Suppressor macrophage treated with lipopolysaccharide for 1 hour (primary cell): ENCODE measurements around the gene BAIAP2.

Experiments
- DNase-seq, 3 donors: peaks; one replicate each; pipeline ENCODE4 v3.0.0-alpha.2; 2020 to 2022

The BAIAP2 gene

DNA sequence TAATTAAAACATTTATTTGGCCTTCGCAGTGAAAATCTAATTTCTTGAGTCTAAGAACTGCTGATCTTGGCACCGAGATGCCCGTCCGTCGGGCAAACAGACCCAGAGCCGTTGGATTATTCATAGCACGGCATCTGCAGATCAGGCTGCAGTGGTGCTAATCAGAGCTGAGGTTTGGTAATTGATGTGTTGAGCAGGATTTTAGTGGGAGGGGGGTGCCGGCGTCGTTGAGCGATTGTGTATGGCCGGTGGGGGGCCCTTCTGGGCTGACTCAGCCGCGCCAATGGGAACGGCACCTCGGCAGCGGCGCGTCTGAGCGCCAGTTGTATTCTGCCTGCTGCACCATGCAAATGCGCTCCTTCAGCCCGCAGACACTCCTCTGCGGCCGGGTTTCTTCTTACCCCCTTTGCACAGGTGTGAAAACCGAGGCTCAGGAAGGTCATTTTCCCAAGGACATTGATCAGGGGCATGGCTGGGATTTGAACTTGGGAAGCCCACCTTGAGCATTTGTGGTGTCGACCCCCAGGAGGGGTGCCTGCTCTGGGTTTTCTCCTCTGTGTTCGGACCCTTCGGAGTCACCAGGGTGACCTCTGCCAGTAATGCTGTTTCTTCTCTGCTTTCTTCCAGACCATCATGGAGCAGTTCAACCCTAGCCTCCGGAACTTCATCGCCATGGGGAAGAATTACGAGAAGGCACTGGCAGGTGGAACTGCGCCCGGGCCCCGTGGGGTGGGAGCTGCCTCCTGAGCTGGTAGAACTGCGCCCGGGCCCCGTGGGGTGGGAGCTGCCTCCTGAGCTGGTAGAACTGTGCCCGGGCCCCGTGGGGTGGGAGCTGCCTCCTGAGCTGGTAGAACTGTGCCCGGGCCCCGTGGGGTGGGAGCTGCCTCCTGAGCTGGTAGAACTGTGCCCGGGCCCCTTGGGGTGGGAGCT lies 18.4 kb downstream of the BAIAP2 start:
- DNase-seq: no peak

- no peak for DNase-seq
These were observed 19.4 kb downstream of the BAIAP2 start for GRCh38 chr17:81054308-81054707.

- no peak for DNase-seq
These were observed 20.0 kb downstream of the BAIAP2 start for GRCh38 chr17:81054881-81055370.

- DNase-seq: peak; percentile 43 to 75 (median 60)
These were observed 21.4 kb downstream of the BAIAP2 start for GRCh38 chr17:81056312-81056711.

- peak; percentile 35 to 68 (median 47) for DNase-seq
These were observed 22.3 kb downstream of the BAIAP2 start for GRCh38 chr17:81057079-81057730.

- DNase-seq: no peak
These were observed 22.8 kb downstream of the BAIAP2 start for GRCh38 chr17:81057777-81058176.

DNA sequence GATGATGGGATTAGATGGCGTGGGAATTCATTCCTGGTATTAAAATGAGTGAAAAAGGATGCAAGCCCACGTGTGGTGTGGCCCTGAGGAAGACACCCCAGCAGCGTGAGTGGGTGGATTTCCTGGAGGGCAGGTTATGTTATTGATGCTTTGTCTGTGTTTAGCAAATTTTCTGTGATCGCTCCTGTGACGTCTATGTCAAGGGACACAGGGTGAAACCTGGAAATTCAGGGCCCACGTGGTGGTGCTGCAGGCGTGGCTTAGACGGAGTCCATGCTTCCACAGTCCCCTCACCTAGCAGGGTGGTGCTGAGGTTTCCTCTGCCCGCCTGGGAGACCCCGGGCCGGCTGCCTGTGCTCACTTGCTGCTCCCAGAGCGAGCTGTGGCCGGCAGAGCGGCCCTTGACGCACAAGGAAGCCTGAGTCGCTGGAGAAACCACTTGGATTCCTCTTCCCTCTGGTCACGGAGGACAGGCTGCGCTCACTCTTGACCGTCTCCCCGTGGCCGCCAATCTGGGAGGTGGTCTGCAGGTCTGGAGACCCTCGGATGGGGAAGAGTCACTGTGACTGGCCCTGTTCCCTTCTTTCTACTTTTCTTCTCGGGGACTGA lies 23.4 kb downstream of the BAIAP2 start:
- DNase-seq: no peak

DNA sequence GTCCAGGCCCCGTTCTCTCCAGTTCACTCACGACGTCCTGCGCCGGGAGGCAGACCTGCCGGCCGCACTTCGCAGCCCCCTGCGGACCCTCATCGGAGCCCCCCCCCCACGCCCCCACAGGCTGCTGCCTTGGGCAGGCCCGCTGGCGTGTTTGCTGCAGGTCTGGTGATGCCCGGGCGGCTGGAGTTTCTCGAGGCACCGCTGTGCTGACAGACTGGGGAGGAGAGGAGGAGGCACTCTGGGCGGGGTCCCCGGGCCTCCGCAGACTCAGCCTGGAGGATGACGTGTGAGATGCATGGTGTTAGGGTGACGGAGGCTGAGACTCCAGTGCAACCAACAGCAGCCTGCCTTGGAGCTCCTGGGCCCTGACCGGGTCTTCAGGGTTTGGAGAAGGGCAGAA lies 24.1 kb downstream of the BAIAP2 start:
- DNase-seq: no peak

DNA sequence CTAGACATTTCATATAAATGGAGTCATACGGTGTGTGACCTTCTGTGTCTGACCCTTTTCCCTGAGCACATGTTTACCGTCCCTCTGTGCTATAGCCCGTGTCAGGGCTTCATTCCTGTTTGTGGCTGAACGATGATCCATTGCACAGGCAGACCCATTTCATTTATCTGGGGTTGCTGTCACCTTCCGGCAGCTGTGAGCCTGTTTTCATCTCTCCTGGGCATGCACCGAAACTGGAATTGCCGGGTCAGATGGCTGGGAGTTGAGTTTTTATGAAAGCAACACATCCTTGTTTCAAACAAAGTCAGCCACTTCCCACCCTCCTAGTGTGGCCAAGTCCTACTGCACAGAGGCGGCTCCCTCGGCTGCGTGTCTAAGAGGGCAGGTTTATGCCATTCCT lies 25.5 kb downstream of the BAIAP2 start:
- DNase-seq: no peak

DNA sequence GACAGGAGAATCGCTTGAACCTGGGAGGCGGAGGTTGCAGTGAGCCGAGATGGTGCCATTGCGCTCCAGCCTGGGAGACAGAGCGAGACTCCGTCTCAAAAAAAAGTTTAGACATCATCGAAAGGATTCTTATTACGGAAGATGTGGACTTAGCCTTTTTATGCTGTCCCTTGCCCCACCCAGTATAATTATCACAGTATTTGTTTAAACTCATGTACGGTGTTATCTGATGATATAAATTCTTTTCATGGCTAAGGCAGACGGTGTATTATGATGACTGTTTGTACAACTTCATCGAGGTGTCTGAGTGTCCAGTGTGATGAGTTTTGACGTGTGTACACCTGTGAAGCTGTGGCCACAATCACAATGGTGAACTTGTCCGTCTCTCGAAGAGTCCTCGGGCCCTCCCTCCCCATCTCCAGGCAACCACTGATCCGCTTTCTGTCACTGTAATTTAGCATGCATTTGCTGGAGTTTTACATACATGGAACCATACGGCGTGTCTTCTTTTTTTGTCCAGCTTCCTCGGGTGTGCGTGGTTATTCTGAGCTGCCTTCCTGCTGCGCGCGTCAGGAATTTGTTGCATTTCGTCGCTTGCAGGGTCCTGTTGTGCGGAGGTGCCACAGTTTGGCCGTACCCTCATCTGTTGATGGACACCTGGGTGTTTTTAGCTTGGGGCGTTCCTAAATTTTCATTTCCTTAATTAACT lies 26.2 kb downstream of the BAIAP2 start:
- DNase-seq: no peak

DNA sequence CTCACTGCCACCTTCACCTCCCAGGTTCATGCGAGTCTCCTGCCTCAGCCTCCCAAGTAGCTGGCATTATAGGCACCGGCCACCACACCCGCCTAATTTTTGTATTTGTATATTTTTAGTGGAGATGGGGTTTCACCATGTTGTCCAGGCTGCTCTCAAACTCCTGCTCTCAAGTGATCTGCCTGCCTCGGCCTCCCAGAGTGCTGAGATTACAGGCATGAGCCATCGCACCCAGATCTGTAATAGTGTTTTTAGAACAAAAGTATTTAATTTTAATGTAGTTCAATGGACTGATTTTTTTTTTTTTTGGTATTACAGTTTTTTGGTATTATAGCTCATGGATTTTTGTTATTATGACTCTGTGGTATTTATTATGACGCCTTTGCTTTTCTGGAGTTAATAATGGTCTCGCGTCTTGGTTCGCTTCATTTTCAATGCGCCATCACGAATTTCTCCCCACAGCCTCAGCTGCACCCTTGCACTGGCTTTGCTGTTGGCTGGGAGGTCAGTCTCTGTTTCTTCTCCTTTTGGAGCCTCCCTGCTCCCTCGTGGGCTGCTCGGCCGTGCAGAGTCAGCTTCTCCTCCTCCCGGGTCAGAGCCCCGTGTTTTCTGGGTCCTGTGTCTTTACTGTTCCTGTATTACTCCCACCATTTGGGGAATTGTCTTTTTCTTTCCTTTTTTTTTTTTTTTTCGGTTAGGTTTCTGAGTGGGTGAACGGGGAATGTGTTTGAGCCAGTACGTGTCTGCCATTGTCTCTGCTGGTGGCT lies 27.2 kb downstream of the BAIAP2 start:
- DNase-seq: peak in 1 of 3 donors; percentile 22

DNA sequence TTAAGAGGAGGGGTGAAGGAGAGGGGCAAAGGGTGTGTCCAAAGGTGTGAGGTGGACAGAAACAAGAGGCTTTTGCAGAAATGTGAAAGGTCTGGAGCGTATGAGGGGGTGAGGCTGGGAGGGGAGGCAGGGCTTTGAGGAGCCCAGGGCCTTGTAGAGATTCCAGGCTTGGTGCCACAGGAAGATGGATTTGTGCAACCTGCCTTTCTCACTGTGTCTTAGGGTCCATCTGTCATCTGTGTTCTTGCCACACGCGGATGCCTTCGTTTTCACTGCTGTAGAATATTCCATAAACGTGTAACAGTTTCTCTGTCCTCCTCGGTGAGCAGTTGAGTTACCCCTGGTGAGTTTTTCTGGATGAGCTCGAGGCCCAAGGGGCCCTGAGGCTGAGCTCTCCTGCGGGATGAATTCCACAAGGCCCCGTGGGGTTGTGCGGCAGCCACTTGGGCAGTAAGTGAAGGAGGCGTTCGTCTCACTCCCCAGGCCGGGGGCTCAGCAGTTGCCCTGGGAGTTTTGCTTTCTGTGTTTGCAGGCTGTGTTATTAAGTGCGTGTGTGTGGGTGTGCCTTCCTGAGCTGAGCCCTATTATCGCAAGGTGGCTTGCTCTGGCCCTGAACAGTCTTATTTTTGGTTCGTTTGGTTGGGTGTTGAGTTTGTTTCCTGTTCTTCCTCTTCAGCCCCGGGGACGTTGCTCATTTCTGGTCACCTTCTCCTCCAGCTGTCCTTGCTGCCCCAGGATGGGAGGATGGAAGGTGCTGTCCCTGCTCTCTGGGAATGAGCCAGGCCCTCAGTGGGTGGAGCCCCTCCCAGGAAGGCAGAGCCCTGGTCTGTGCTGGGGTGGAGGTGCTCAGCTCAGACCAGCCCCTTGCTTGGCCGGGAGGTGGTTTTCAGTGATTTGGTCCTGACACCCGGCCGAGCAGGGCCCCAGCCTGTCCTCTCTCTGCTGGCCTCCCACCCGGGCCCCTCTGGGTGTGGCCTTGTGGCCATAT lies 28.4 kb downstream of the BAIAP2 start:
- DNase-seq: no peak

GRCh38 chr17:81064678-81065475 lies 29.9 kb downstream of the BAIAP2 start:
- DNase-seq: no peak

DNA sequence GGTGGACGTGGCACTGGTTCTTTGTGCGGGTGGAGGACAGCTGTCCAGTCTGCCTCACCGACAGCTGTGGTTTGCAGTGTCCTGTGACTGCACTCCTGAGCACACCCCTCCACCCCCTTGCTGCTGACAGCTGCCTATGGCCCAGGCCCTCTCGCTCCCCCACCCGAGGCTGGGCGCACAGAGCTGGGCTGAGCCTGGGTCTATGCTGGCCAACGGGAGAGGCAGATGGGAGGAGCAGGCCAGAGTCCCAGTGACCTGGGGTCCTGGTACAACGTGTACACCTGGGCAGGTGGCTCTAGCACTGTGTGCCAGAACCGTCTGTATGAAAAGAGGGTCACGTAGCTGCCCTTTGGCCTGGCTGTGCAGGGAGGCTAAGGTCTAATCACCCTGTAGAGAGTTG lies 30.5 kb downstream of the BAIAP2 start:
- no peak for DNase-seq

DNA sequence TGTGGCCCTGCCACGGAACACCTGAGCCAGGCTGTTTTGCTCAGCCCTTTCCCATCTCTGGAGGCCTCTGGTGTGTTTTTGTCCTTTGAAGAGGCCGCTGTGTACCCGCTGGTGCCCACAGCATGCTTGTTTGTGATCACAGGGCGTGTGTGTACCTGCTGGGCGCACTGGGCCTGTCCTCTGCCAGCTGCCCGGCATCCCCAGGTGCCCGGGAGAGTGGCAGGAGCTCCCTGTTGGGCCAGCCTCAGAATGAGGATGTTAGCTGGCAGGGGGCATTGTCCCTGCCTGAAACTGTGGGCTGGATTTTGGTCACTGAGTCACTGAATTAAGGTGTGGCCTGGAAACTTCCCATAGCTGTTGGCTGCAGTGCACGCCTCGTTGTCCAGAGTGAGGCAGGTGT lies 31.1 kb downstream of the BAIAP2 start:
- no peak for DNase-seq

GRCh38 chr17:81066771-81067315 lies 31.9 kb downstream of the BAIAP2 start:
- DNase-seq: no peak

GRCh38 chr17:81067391-81067811 lies 32.5 kb downstream of the BAIAP2 start:
- DNase-seq: no peak

- no peak for DNase-seq
These were observed 33.6 kb downstream of the BAIAP2 start for GRCh38 chr17:81068411-81069134.

GRCh38 chr17:81069135-81069645 lies 34.2 kb downstream of the BAIAP2 start:
- DNase-seq: no peak
